ENCODE measurements around the gene MGP.

- TF ChIP-seq RFX5 (IDR thresholded peaks at IDR 0.05; ENCODE audit: low read depth, low read length) (no peak), USF2 (IDR thresholded peaks at IDR 0.05; ENCODE audit: low read depth, low read length) (no peak), POLR2A (IDR thresholded peaks at IDR 0.05; ENCODE audit: low read depth, low read length) (no peak), RAD21 (IDR thresholded peaks at IDR 0.05; ENCODE audit: low read length) (no peak), RCOR1 (IDR thresholded peaks at IDR 0.05; ENCODE audit: insufficient replicate concordance, low read length) (no peak), SMC3 (IDR thresholded peaks at IDR 0.05; ENCODE audit: low read depth, low read length) (no peak), MXI1 (IDR thresholded peaks at IDR 0.05; ENCODE audit: borderline replicate concordance, low read depth, low read length) (no peak), CEBPB (IDR thresholded peaks at IDR 0.05; ENCODE audit: low read depth, low read length) (no peak), MAFK (IDR thresholded peaks at IDR 0.05; ENCODE audit: low read depth, low read length) (no peak), BHLHE40 (IDR thresholded peaks at IDR 0.05; ENCODE audit: low read depth, low read length) (no peak), MAZ (IDR thresholded peaks at IDR 0.05; ENCODE audit: borderline replicate concordance, low read depth, low read length) (no peak)
- TF ChIP-seq, protein P1, sequence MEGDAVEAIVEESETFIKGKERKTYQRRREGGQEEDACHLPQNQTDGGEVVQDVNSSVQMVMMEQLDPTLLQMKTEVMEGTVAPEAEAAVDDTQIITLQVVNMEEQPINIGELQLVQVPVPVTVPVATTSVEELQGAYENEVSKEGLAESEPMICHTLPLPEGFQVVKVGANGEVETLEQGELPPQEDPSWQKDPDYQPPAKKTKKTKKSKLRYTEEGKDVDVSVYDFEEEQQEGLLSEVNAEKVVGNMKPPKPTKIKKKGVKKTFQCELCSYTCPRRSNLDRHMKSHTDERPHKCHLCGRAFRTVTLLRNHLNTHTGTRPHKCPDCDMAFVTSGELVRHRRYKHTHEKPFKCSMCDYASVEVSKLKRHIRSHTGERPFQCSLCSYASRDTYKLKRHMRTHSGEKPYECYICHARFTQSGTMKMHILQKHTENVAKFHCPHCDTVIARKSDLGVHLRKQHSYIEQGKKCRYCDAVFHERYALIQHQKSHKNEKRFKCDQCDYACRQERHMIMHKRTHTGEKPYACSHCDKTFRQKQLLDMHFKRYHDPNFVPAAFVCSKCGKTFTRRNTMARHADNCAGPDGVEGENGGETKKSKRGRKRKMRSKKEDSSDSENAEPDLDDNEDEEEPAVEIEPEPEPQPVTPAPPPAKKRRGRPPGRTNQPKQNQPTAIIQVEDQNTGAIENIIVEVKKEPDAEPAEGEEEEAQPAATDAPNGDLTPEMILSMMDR (conservative IDR thresholded peaks at IDR 0.05; ENCODE audit: low read depth, low read length) = no peak
Observed at GRCh38 chr12:14846042-14846587, 39.5 kb downstream of the MGP start.

All from IMR-90 (cell line).